Fibroblast of lung (primary cell): ENCODE data around the gene FAM13C. TPM values are rescaled to one million over a fixed set of nuclear protein-coding genes. Genes with fewer than 3 reads are reported as not detected.

Source experiments
- DNase-seq, 2 donors: peaks; one replicate each; pipeline versions ENCODE4 v3.0.0 to v3.0.0-alpha.2; 2010; ENCODE audit warnings: low read depth in 2 of 2
- H2AFZ ChIP-seq: 2 replicates; pipeline ENCODE4 v1.5.1; 2012; ENCODE audit warnings: low read length, control low read depth, inconsistent platforms
- H3K27ac ChIP-seq: 2 replicates; pipeline ENCODE4 v1.5.1; 2011; ENCODE audit warnings: low read length, control low read depth; ENCODE audit not compliant: insufficient read depth
- H3K27me3 ChIP-seq: 2 replicates; pipeline ENCODE4 v1.5.1; 2011; ENCODE audit warnings: mild to moderate bottlenecking, low read length; ENCODE audit not compliant: control insufficient read depth, insufficient read depth
- H3K36me3 ChIP-seq: 2 replicates; pipeline ENCODE4 v1.5.1; 2011; ENCODE audit warnings: low read length; ENCODE audit not compliant: control insufficient read depth, insufficient read depth
- H3K4me1 ChIP-seq: 2 replicates; pipeline ENCODE4 v1.5.1; 2011; ENCODE audit warnings: low read length; ENCODE audit not compliant: control insufficient read depth, insufficient read depth; ENCODE audit errors: extremely low read depth
- H3K4me2 ChIP-seq: 2 replicates; pipeline ENCODE4 v1.5.1; 2011; ENCODE audit warnings: low read length, control low read depth; ENCODE audit not compliant: insufficient read depth; ENCODE audit errors: extremely low read depth
- H3K4me3 ChIP-seq, 4 experiments: fragments of 200-600 bp in 1 of 4; sonication (generic) in 1 of 4; replicated peaks in 1 of 4; 2 replicates each; pipeline ENCODE4 v1.5.1; 2011 to 2016; ENCODE audit warnings: low read length in 4 of 4, low read depth in 3 of 4, mild to moderate bottlenecking in 3 of 4, control low read depth in 2 of 4, inconsistent platforms in 1 of 4, mixed read lengths in 1 of 4; ENCODE audit not compliant: insufficient read depth in 1 of 4; ENCODE audit errors: control extremely low read depth in 1 of 4
- H3K79me2 ChIP-seq: 2 replicates; pipeline ENCODE4 v1.5.1; 2012; ENCODE audit warnings: mild to moderate bottlenecking, low read length, inconsistent platforms; ENCODE audit not compliant: control insufficient read depth, insufficient read depth
- H3K9ac ChIP-seq: 2 replicates; pipeline ENCODE4 v1.5.1; 2011; ENCODE audit warnings: mild to moderate bottlenecking, low read length, control low read depth; ENCODE audit not compliant: insufficient read depth
- H3K9me3 ChIP-seq: 2 replicates; pipeline ENCODE4 v1.5.1; 2012; ENCODE audit warnings: low read depth, low read length; ENCODE audit not compliant: control insufficient read depth, insufficient read depth
- H4K20me1 ChIP-seq: 2 replicates; pipeline ENCODE4 v1.5.1; 2011; ENCODE audit warnings: low read length; ENCODE audit not compliant: control insufficient read depth, insufficient read depth; ENCODE audit errors: extremely low read depth
- CTCF ChIP-seq, 2 donors: IDR thresholded peaks in 1 of 2; conservative IDR thresholded peaks in 1 of 2; 1 replicate in 1 of 2; 2 replicates in 1 of 2; pipeline ENCODE4 v1.5.1; 2011 to 2012; ENCODE audit warnings: low read length in 2 of 2, control low read depth in 1 of 2, inconsistent platforms in 1 of 2, low read depth in 1 of 2, mild to moderate bottlenecking in 1 of 2
- EZH2 ChIP-seq: IDR thresholded peaks from 2 replicates; pipeline ENCODE4 v1.5.1; 2012; ENCODE audit warnings: low read length, control low read depth, mild to moderate bottlenecking; ENCODE audit errors: missing control alignments
- polyA plus RNA-seq, 2 donors: library from polyadenylated mRNA; depleted of rRNA in 1 of 2; stranded (reverse) in 1 of 2; unstranded in 1 of 2; fragments of >200 nt; gene quantifications; 2 replicates each; pipeline ENCODE4 v1.2.1, GENCODE V29; 2011 to 2012; ENCODE audit warnings: missing spikeins in 1 of 2
- total RNA-seq: library from RNA; depleted of rRNA; stranded (reverse); fragments of >200 nt; gene quantifications from 2 replicates; pipeline ENCODE4 v1.2.1, GENCODE V29; 2014

FAM13C gene
- total and polyA plus RNA-seq, 2 donors (not counting 1 experiment from before 2014, with no cell fraction given), result 2.8 to 5.9 TPM

GRCh38 chr10:59322131-59322530 lies 40.2 kb downstream of the FAM13C start:
- H3K27me3 ChIP-seq, result no peaks in the 10 kb centered on the region
- TF ChIP-seq CTCF (conservative IDR thresholded peaks at IDR 0.05 in 1 of 2, IDR thresholded peaks at IDR 0.05 in 1 of 2; ENCODE audit: low read depth in 1 of 2, low read length in 2 of 2), result no peak
- no peak for TF ChIP-seq EZH2
- no peaks in the 10 kb centered on the region for H3K4me1 ChIP-seq
- H3K27ac ChIP-seq, result no peak overlapping the region
- H3K36me3 ChIP-seq, result no peaks in the 10 kb centered on the region
- no peaks in the 10 kb centered on the region for H3K9me3 ChIP-seq
- no peak overlapping the region for H2AFZ ChIP-seq
- H3K4me2 ChIP-seq, result no peak overlapping the region
- DNase-seq, result no peak
- no peaks in the 10 kb centered on the region for H4K20me1 ChIP-seq
- no peaks in the 10 kb centered on the region for H3K79me2 ChIP-seq
- H3K9ac ChIP-seq, result no peak overlapping the region
- no peak overlapping the region for H3K4me3 ChIP-seq

GRCh38 chr10:59320355-59320754 lies 42.0 kb downstream of the FAM13C start:
- Histone ChIP-seq H3K4me3 (no peak overlapping the region), H3K79me2 (no peaks in the 10 kb centered on the region), H3K36me3 (no peaks in the 10 kb centered on the region), H2AFZ (no peak overlapping the region), H3K9ac (no peak overlapping the region), H3K27ac (no peak overlapping the region), H3K4me1 (no peaks in the 10 kb centered on the region), H4K20me1 (no peaks in the 10 kb centered on the region), H3K27me3 (no peaks in the 10 kb centered on the region), H3K9me3 (no peaks in the 10 kb centered on the region), H3K4me2 (no peak overlapping the region)
- no peak for DNase-seq
- TF ChIP-seq EZH2 (no peak), CTCF (conservative IDR thresholded peaks at IDR 0.05 in 1 of 2, IDR thresholded peaks at IDR 0.05 in 1 of 2; ENCODE audit: low read depth in 1 of 2, low read length in 2 of 2) (no peak)

GRCh38 chr10:59319854-59320253 lies 42.5 kb downstream of the FAM13C start:
- no peaks in the 10 kb centered on the region for H4K20me1 ChIP-seq
- TF ChIP-seq CTCF (conservative IDR thresholded peaks at IDR 0.05 in 1 of 2, IDR thresholded peaks at IDR 0.05 in 1 of 2; ENCODE audit: low read depth in 1 of 2, low read length in 2 of 2), result no peak
- no peak for TF ChIP-seq EZH2
- no peaks in the 10 kb centered on the region for H3K27me3 ChIP-seq
- no peaks in the 10 kb centered on the region for H3K9me3 ChIP-seq
- no peak overlapping the region for H3K4me2 ChIP-seq
- no peaks in the 10 kb centered on the region for H3K4me1 ChIP-seq
- DNase-seq, result no peak
- no peaks in the 10 kb centered on the region for H3K36me3 ChIP-seq
- H3K9ac ChIP-seq, result no peak overlapping the region
- no peak overlapping the region for H2AFZ ChIP-seq
- H3K27ac ChIP-seq, result no peak overlapping the region
- H3K79me2 ChIP-seq, result no peaks in the 10 kb centered on the region
- H3K4me3 ChIP-seq, result no peak overlapping the region
